Fibroblast of lung (primary cell): ENCODE results near the gene GMCL2. TPM values are rescaled to one million over a fixed set of nuclear protein-coding genes. Genes with fewer than 3 reads are reported as not detected.

Source experiments
- DNase-seq, 2 donors: peaks; one replicate each; pipeline versions ENCODE4 v3.0.0 to v3.0.0-alpha.2; 2010; ENCODE audit warnings: low read depth in 2 of 2
- H2AFZ ChIP-seq: 2 replicates; pipeline ENCODE4 v1.5.1; 2012; ENCODE audit warnings: low read length, control low read depth, inconsistent platforms
- H3K27ac ChIP-seq: 2 replicates; pipeline ENCODE4 v1.5.1; 2011; ENCODE audit warnings: low read length, control low read depth; ENCODE audit not compliant: insufficient read depth
- H3K27me3 ChIP-seq: 2 replicates; pipeline ENCODE4 v1.5.1; 2011; ENCODE audit warnings: mild to moderate bottlenecking, low read length; ENCODE audit not compliant: control insufficient read depth, insufficient read depth
- H3K36me3 ChIP-seq: 2 replicates; pipeline ENCODE4 v1.5.1; 2011; ENCODE audit warnings: low read length; ENCODE audit not compliant: control insufficient read depth, insufficient read depth
- H3K4me1 ChIP-seq: 2 replicates; pipeline ENCODE4 v1.5.1; 2011; ENCODE audit warnings: low read length; ENCODE audit not compliant: control insufficient read depth, insufficient read depth; ENCODE audit errors: extremely low read depth
- H3K4me2 ChIP-seq: 2 replicates; pipeline ENCODE4 v1.5.1; 2011; ENCODE audit warnings: low read length, control low read depth; ENCODE audit not compliant: insufficient read depth; ENCODE audit errors: extremely low read depth
- H3K4me3 ChIP-seq, 4 experiments: fragments of 200-600 bp in 1 of 4; sonication (generic) in 1 of 4; replicated peaks in 1 of 4; 2 replicates each; pipeline ENCODE4 v1.5.1; 2011 to 2016; ENCODE audit warnings: low read length in 4 of 4, low read depth in 3 of 4, mild to moderate bottlenecking in 3 of 4, control low read depth in 2 of 4, inconsistent platforms in 1 of 4, mixed read lengths in 1 of 4; ENCODE audit not compliant: insufficient read depth in 1 of 4; ENCODE audit errors: control extremely low read depth in 1 of 4
- H3K79me2 ChIP-seq: 2 replicates; pipeline ENCODE4 v1.5.1; 2012; ENCODE audit warnings: mild to moderate bottlenecking, low read length, inconsistent platforms; ENCODE audit not compliant: control insufficient read depth, insufficient read depth
- H3K9ac ChIP-seq: 2 replicates; pipeline ENCODE4 v1.5.1; 2011; ENCODE audit warnings: mild to moderate bottlenecking, low read length, control low read depth; ENCODE audit not compliant: insufficient read depth
- H3K9me3 ChIP-seq: 2 replicates; pipeline ENCODE4 v1.5.1; 2012; ENCODE audit warnings: low read depth, low read length; ENCODE audit not compliant: control insufficient read depth, insufficient read depth
- H4K20me1 ChIP-seq: 2 replicates; pipeline ENCODE4 v1.5.1; 2011; ENCODE audit warnings: low read length; ENCODE audit not compliant: control insufficient read depth, insufficient read depth; ENCODE audit errors: extremely low read depth
- EZH2 ChIP-seq: IDR thresholded peaks from 2 replicates; pipeline ENCODE4 v1.5.1; 2012; ENCODE audit warnings: low read length, control low read depth, mild to moderate bottlenecking; ENCODE audit errors: missing control alignments
- polyA plus RNA-seq, 2 donors: library from polyadenylated mRNA; depleted of rRNA in 1 of 2; stranded (reverse) in 1 of 2; unstranded in 1 of 2; fragments of >200 nt; gene quantifications; 2 replicates each; pipeline ENCODE4 v1.2.1, GENCODE V29; 2011 to 2012; ENCODE audit warnings: missing spikeins in 1 of 2
- total RNA-seq: library from RNA; depleted of rRNA; stranded (reverse); fragments of >200 nt; gene quantifications from 2 replicates; pipeline ENCODE4 v1.2.1, GENCODE V29; 2014
- TF ChIP-seq, protein P1 (sequence below), 2 donors: IDR thresholded peaks in 1 of 2; conservative IDR thresholded peaks in 1 of 2; 1 replicate in 1 of 2; 2 replicates in 1 of 2; pipeline ENCODE4 v1.5.1; 2011 to 2012; ENCODE audit warnings: low read length in 2 of 2, control low read depth in 1 of 2, inconsistent platforms in 1 of 2, low read depth in 1 of 2, mild to moderate bottlenecking in 1 of 2

The GMCL2 gene
- total and polyA plus RNA-seq, 2 donors (not counting 1 experiment from before 2014, with no cell fraction given), result under 0.01 TPM; not detected in 1

DNA sequence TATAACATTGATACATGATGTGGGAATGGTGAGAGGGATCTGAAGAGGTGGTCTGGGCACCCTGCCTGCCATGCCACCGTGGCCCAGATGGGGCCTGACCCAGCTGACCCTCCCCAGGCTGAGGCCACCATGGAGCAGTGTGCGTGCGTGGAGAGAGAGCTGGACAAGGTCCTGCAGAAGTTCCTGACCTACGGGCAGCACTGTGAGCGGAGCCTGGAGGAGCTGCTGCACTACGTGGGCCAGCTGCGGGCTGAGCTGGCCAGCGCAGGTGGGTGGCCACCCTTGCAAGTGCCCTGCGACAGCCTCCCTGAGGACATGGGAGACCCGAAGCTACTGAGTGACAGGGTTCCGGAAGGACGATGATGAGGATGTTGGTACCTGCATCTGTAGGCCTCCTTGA is 49.2 kb downstream of the GMCL2 start:
- Histone ChIP-seq H3K9ac (no peak overlapping the region), H3K4me3 (no peak overlapping the region), H3K9me3 (no peaks in the 10 kb centered on the region), H2AFZ (no peak overlapping the region), H4K20me1 (no peaks in the 10 kb centered on the region), H3K4me1 (no peaks in the 10 kb centered on the region), H3K36me3 (peaks cover 9% of the 10 kb centered on the region), H3K4me2 (no peak overlapping the region), H3K27me3 (no peaks in the 10 kb centered on the region), H3K27ac (no peak overlapping the region), H3K79me2 (no peaks in the 10 kb centered on the region)
- TF ChIP-seq, protein P1, sequence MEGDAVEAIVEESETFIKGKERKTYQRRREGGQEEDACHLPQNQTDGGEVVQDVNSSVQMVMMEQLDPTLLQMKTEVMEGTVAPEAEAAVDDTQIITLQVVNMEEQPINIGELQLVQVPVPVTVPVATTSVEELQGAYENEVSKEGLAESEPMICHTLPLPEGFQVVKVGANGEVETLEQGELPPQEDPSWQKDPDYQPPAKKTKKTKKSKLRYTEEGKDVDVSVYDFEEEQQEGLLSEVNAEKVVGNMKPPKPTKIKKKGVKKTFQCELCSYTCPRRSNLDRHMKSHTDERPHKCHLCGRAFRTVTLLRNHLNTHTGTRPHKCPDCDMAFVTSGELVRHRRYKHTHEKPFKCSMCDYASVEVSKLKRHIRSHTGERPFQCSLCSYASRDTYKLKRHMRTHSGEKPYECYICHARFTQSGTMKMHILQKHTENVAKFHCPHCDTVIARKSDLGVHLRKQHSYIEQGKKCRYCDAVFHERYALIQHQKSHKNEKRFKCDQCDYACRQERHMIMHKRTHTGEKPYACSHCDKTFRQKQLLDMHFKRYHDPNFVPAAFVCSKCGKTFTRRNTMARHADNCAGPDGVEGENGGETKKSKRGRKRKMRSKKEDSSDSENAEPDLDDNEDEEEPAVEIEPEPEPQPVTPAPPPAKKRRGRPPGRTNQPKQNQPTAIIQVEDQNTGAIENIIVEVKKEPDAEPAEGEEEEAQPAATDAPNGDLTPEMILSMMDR (conservative IDR thresholded peaks at IDR 0.05 in 1 of 2, IDR thresholded peaks at IDR 0.05 in 1 of 2; ENCODE audit: low read depth in 1 of 2, low read length in 2 of 2), result no peak
- TF ChIP-seq EZH2, result no peak
- no peak for DNase-seq

DNA sequence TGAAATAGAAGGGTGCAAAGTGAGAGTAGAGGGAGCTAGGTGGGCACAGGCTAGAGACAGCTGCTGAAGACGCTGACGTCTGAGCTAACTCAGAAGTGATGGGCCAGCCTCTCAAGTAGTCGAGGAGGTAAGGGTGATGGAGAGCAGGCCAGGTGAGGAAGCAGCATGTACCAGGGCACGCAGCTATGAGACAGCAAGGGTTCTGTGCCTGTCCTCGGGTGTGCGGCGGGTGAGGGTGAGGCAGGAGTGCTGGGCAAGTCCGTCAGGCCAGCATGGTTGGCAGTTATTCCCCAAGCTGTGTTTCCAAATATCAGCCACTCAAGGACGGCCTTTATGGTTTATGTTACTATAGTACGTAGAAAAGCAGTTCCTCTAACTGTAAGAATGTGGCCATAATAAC is 50.2 kb downstream of the GMCL2 start:
- H3K27ac ChIP-seq, result no peak overlapping the region
- no peak for DNase-seq
- no peaks in the 10 kb centered on the region for H3K79me2 ChIP-seq
- H3K9me3 ChIP-seq, result no peaks in the 10 kb centered on the region
- no peak overlapping the region for H3K9ac ChIP-seq
- H3K4me2 ChIP-seq, result no peak overlapping the region
- no peaks in the 10 kb centered on the region for H4K20me1 ChIP-seq
- H3K4me3 ChIP-seq, result no peak overlapping the region
- H2AFZ ChIP-seq, result no peak overlapping the region
- H3K4me1 ChIP-seq, result no peaks in the 10 kb centered on the region
- peaks cover 3% of the 10 kb centered on the region for H3K36me3 ChIP-seq
- TF ChIP-seq EZH2, result no peak
- TF ChIP-seq, protein P1 (conservative IDR thresholded peaks at IDR 0.05 in 1 of 2, IDR thresholded peaks at IDR 0.05 in 1 of 2; ENCODE audit: low read depth in 1 of 2, low read length in 2 of 2), result no peak
- H3K27me3 ChIP-seq, result no peaks in the 10 kb centered on the region

Other genes starting within 250 kb of the GMCL2 start
- gene PROP1, start 191.1 kb downstream of the GMCL2 start, total RNA-seq, result not detected in 2 replicates
- not detected in 2 replicates for gene PROP1, start 191.1 kb downstream of the GMCL2 start, polyA plus RNA-seq
- 0.26 and 0.83 TPM in 2 replicates for gene N4BP3, start 73.8 kb downstream of the GMCL2 start, total RNA-seq
- 0.06 and 0.19 TPM in 2 replicates for gene N4BP3, start 73.8 kb downstream of the GMCL2 start, polyA plus RNA-seq
- gene RMND5B, start 56.4 kb downstream of the GMCL2 start, total RNA-seq, result 22.3 and 23.4 TPM in 2 replicates
- 22.1 and 22.5 TPM in 2 replicates for gene RMND5B, start 56.4 kb downstream of the GMCL2 start, polyA plus RNA-seq
- gene NHP2, start 33.5 kb downstream of the GMCL2 start, total RNA-seq, result 85.7 and 91.4 TPM in 2 replicates
- gene NHP2, start 33.5 kb downstream of the GMCL2 start, polyA plus RNA-seq, result 78.3 and 133 TPM in 2 replicates
- gene HNRNPAB, start 17.2 kb upstream of the GMCL2 start, total RNA-seq, result 23.1 and 30.8 TPM in 2 replicates
- 106 and 173 TPM in 2 replicates for gene HNRNPAB, start 17.2 kb upstream of the GMCL2 start, polyA plus RNA-seq
- 28.8 and 44.8 TPM in 2 replicates for gene PHYKPL, start 45.4 kb upstream of the GMCL2 start, total RNA-seq
- gene PHYKPL, start 45.4 kb upstream of the GMCL2 start, polyA plus RNA-seq, result 15.9 and 18.1 TPM in 2 replicates